ENCODE data around the gene ATRIP.
"Not testable (repeated sequence)": the region's sequence is repeated elsewhere in the genome, so short reads cannot be mapped to it uniquely, and the experiment has no call there.

Gene ATRIP

GRCh38 chr3:48446425-48447193, at the start of gene ATRIP:
Gene ATRIP (plus strand): TSS chr3:48446737. CDS start chr3:48446846, 109 bp downstream.
- DNase-seq (ENCODE audit: low spot score): peak; percentile 76

DNA sequence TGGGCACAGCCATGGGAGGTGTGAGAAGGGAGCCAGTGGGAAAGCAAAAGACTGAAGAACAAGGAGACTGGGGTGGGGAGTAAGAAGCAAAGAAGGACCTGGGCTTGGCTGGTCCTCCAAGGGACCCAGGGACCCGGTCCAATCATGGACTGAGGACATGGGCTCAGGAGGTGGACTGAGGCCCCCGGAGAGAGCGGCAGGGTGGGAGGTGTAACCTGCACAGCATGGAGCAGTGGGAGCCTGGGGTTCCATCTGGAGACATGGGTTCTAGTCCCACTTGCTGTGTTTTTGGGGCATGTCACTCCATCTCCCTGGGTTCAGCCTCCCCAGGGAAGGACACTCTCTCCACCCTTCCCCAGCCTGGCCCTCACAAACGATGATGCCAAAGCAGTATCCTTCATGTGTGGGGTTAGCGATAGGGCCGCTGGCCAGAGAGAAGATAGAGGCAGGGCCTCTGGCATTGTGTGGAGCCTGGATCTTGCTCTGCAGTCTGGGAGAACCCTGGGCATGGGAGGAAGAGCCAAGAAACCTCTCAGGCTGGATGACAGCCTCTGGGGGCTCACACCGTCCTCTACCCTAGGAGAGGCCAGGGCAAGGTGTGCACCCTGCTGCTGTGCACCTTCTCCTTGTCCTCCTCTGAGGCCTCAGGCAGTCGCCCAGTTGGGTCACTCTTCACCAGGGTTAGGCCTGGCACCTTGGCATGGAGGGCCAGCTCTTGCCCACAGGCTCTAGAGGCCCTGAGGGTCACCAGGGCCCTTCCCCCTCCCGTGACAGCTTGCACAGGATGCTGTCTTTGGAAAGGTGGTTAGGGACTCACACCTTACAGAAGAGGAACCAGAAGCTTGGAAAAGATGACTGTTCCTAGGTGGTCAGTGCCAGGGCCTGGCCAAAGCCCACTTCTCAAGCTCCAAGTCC, 48.5 kb upstream of the ATRIP start:
- no peak for DNase-seq (ENCODE audit: low spot score)

DNA sequence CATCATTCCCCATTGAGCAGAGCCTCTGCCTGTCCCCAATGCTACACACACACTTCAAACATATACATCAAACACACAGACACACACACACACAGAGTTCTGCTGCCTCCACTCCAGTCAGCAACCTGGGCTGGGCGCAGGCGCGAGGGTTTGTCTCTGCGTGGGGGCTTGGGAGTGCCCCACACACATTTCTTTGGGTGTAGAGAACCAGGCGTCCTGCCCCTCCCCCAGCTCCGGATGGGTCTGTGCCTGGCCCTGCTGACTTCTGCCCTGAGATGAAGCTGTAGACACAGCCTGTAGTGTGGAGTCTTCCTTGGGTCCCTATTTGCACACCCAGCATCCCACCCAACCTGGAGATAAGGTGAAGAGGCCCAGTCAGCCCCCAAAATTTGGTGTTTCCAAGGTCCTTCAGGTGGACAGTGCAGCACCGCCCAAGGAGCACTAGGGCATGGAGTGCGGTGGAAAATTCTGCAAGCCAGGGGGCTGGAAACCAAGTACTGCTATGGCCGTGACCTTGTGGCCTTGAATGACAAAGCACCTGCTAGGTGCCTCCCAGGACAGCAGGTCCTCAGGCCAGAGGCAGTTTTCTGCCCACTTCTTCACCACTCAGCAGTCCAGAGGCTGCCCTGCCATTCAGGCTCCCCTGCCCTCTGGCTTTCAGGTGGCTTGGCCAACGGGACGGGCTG, 47.7 kb upstream of the ATRIP start:
- no peak for DNase-seq (ENCODE audit: low spot score)

DNA sequence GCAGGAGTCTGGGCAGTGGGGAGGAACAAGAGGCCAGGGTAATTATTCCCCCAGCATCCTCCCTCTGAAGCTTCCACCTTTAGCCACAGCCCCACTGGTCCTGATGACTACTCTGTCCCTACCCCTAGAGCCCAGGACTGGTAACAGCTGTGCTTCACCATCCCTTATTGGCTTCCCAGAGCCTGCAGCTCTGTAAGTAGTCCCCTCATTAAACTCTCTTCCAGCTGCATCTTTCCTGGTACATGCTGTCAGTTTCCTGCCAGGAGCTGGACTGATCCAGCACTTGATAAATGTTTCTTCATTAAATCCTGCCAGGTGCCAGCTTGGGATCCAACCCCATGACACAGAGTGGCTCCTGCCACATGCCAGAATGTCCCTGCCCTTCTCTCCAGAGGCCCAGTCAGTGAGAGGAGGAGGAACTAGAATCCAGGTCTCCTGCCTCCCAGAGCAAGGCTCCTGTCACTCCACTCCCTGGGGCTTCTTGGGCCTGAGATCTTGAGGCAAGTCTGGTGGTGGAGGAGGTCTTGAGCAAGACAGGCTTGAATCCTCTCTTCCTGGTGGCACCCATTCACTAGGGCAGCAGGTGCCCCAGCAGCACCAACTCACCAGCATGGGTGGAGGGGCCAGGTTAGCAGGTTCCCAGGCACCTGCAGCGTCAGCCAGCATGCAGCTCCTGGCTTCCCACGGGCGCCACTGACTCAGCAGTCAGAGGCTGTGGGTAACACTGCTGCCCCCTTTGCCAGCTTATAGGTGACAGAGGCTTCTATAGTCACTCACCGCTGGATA, 47.0 kb upstream of the ATRIP start:
- DNase-seq (ENCODE audit: low spot score): no peak

DNA sequence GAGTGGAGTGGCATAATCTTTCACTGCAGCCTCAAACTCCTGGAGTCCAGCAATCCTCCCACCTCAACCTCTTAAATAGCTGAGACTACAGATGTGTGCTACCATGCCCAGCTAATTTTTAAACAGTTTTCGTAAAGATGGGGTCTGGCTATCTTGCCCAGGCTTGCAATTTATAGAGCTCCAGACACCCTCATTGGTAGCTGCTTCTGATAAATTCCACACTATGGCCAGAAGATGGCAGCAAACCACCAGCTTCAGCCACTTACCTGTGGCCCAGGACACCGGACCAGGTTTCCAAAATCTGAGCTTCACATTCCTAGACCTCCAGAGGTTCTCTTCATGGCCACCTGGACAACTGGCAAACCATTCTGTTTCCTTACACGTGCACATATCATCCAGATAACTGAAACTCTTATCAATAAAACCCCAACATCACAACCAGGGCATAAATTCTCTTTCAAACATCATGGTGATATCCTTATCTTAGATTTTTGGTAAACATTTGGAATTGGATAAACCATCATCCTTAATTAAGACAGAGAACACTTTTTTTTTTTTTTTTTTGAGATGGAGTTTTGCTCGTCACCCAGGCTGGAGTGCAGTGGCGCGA, 45.6 kb upstream of the ATRIP start:
- peak; percentile 66 for DNase-seq (ENCODE audit: low spot score)

DNA sequence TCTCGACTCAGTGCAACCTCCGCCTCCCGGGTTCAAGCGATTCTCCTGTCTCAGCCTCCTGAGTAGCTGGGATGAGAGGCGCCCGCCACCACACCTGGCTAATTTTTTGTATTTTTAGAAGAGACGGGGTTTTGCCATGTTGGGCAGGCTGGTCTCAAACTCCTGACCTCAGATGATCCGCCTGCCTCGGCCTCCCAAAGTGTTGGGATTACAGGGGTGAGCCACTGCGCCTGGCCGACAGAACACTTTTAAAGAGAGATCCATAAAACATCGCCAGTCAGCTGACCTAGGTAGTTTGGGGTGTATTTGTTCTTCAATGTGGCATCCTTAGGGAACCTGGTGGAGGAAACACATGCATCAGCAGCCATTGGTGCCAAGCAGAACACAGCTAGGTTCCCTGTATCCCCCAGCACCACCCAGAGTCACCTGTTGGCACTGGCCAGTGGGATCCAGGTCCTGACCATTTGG, 45.1 kb upstream of the ATRIP start:
- DNase-seq (ENCODE audit: low spot score): not testable (repeated sequence)

DNA sequence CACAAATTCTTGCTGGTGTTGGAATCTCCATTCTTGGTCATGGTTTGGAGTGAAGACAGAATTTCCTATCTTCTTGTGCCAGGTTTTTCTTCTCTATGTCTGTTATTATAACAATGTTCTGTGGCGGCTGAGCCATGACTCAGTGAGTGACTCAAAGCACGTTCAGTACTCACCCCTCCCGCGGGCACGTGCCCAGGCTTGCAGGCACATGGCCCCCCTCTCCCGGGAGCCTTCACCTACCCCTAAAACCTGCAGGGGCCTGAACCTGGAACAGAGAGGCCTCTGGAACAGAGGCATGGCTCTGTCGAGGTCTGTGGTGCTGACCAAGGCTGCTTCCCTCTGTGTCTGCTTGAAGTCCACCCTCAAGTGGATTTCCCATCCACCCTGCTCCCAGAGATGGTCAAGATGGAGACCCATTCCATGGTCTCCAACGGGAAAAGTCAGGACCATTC, 44.2 kb upstream of the ATRIP start:
- DNase-seq (ENCODE audit: low spot score): no peak

DNA sequence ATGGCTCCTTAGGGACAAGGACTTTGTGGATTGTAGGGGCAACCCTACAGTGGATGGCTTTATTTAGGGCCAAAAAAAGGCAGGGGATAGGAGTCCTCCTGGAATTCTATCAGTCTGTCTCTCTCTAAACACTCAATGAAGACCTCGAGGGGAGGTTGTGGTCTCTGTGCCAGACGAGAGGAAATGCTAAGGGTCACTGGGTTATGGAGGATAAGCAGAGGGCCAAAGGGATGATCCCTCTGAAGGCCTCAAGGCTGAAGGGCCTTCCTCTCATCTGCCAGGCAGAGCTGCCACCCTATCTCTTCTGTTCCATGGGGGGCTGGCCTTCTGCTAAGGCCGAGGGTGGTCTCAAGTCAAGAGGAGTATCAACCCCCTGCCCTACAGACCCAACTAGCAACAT, 43.6 kb upstream of the ATRIP start:
- no peak for DNase-seq (ENCODE audit: low spot score)

DNA sequence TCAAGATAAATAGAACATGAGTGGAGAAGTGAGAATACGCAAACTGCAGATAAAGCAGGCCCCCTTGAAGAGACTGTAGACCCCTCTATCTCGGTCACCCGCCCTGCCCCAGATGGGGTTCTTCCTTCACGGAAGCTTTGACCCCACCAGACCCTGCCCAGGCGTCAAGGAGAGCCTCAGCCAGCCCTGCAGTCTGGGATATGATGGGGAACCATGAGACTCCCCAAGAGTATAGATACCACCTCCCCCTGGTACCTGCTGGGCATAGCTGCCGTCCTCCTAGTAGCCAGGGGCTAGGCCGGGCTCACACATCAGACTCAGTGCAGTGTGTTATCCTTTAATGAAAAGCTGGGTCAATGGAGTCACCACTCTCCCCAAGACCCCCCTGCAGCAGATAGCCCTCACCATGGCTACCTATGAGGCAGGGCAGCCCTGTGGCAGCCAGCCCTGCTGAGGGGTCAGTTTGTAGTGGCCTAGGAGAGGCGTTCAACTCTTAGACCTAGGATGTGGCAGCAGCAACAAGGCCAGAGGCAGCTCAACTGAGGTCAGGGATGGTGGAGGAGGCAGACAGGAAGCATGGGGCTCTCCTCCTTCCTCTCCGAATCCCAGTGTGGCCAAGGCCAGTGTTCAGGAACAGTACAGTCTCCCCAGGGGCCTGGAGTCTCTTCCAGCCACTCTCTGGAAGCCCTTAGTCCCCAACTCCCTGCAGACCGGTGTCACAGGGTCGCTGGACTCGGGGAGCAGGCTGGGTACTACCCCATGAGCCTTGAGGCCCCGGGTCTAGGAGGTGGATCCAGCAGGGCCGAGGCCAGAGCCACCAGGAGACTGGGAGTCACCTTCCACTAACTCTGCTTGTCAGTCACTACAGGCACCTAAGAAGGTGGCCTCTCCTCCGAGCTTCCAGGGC, 42.8 kb upstream of the ATRIP start:
- no peak for DNase-seq (ENCODE audit: low spot score)

DNA sequence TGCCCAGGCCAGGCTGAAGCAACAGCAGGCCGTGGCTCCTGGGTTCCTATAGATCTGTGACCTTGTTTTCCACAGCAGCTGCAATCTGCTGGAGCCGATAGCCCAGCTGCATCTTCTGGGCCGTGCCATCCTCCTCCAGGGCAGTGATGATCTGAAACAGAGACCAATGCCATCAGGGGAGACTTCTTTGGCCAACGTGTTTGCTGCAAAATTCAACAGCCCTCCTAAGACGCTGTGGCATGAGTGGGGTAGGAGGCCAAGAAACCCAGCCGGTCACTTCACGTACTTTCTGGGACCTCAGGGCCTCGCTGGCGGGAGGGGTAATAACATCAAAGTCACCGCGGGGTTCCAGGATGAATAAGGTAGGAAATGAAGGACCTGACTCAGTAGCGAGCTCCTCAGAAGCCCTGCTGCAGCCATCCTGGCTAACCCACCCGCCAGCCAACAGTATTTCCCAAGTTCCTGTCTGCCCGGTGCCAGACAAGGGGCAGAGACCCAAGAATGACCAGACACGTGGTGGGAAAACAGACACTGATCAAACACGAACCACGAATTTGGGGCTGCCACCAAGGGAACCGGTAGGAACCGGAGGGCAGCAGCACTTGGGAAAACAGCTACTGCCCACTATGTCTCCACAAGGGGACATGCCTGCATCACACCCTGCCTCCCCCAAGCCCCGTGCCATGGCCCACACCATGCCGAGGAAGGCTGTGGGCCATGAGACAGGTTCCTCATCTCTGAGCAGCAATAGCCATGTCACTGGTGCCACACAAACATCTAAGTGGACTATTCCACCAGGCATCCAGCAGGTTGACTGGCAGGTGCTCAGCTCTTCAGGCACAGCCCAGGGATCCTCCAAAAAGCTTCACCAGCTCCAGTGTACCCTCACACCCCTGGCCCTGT, 41.8 kb upstream of the ATRIP start:
- DNase-seq (ENCODE audit: low spot score): no peak

GRCh38 chr3:48405343-48405881, 41.1 kb upstream of the ATRIP start:
- no peak for DNase-seq (ENCODE audit: low spot score)

GRCh38 chr3:48405971-48406370, 40.6 kb upstream of the ATRIP start:
- DNase-seq (ENCODE audit: low spot score): no peak

DNA sequence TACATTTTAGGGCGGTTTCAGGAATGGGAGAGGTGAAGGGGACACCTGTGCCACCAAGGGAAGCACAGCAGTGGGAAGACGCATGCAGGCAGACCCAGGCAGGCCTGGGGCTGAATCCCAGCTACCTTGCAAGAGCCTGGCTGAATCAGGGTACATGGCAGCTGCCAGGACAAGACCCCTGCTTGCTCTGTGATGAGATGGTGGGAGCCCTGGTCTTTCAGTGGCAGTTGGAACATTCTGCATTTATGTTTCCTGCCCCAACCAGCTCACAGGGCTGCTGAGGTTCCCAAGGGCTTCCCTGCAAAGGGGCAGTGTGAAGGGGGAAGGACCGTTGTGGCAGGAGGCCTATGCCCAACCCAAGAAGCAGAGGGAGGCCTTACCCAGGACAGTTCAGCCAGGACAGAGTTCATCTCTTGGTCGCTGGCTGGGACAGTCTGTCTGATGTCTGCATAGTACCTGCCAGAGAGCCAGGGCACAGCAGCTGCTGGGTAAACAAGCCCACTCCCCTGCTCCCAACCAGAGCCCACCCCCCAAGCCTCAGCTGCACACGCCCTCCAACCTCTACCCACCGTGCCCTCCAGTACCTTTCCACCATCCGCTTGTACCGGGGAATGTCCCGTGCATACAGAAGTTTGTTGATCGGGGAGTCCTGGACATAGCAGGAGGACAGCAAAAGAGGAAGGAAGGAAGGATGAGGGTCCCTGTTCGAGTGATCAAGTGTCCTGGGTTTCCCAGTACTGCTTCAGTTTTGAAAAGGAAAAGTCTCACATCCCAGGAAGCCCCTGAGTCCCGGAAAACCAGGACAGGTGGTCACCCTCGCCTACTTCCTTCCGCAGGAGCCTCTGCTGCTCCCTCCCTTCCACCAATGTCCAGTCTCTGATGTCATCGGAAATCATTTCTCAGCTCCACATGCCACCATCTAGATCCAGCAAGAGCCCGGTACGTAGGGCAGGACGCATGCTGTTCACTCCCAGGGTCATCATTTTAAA, 39.8 kb upstream of the ATRIP start:
- no peak for DNase-seq (ENCODE audit: low spot score)

GRCh38 chr3:48407542-48408099, 38.9 kb upstream of the ATRIP start:
- DNase-seq (ENCODE audit: low spot score): no peak

DNA sequence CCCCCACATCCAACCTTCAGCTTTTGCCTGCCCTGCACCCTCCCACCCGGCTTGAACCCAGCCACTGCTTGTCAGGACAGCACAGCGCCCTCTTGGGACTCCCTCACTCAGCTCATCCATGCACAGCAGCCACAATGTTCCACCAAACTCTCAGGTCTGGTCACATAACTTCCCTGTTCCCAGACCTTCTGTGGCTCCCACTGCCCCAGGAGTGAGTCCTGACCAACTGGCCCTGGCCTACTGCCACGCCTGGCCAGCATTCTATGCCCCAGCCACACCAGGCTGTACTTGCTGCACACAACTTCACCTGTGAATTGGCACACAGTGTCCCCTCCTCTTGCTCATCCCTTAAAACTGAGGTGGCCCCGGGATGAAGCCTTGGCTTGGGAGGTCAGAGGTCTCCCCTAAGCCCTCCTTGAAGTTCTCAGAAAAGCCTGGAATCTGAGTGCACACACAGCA, 37.7 kb upstream of the ATRIP start:
- no peak for DNase-seq (ENCODE audit: low spot score)

DNA sequence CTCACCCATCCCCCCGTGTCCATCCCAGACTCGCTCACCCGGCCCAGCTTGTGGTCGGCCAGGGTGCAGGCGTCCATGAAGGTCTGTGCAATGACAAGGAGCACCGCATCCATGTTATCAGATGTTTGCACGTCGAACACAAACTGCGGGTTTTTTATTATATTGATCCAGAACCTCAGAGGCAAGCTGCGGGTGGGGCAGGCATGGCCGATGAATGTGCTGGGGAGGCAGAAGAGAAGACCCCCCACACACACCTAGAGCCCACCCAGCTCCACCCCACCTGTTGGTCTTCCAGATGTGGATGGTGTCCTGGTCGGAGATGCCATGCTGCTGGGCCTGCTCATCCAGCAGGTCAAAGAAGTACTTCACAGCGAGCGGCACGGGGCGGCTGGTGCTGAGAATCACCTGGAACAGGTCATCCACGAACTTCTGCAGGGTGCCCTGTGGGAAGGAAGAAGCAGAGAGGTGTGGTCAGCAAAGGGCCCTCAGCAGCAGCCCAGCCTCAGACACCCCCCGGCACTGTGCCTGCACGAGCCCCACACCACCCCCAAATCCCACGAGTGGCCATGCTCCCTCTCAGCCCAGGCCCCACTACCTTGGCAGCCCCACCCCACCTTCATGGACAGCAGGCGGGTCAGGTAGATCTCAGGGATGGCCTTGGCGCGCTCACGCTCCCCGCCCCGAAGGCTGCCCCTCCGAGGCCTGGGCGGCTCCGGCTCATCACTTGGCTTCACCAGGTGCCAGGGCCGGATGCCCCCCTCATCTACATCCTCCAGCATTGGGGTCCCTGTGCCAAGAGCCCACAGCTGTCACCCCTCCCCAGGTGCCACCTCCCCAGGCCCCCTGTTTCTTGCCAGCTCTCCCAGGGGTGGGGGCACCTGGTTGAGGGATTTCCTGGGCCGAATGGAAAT, 37.0 kb upstream of the ATRIP start:
- DNase-seq (ENCODE audit: low spot score): no peak

Data from NAMALWA (cell line).